Skin epidermis (tissue), 12 donors: Measurements from ENCODE around the gene ZNF112.
A peak's percentile ranks its signal among the peaks of the same experiment; 100 is the strongest.

ENCODE experiments used
- H3K27ac ChIP-seq, 21 experiments: fragments of 200-600 bp; sonication (generic) in 11 of 21; one replicate each; pipeline ENCODE4 v1.5.0; 2020; ENCODE audit warnings: mild to moderate bottlenecking in 3 of 21, inconsistent platforms in 2 of 21, moderate library complexity in 2 of 21
- H3K4me3 ChIP-seq, 7 experiments: fragments of 200-600 bp; sonication (generic) in 2 of 7; one replicate each; pipeline ENCODE4 v1.5.0; 2020; ENCODE audit warnings: inconsistent platforms in 2 of 7, mild to moderate bottlenecking in 2 of 7, moderate library complexity in 1 of 7

The ZNF112 gene

GRCh38 chr19:44303320-44303719 is 53.2 kb downstream of the ZNF112 start:
- H3K4me3 ChIP-seq = no peak overlapping the region
- peak overlapping the region in 1 of 21 experiments; percentile 10 for H3K27ac ChIP-seq

DNA sequence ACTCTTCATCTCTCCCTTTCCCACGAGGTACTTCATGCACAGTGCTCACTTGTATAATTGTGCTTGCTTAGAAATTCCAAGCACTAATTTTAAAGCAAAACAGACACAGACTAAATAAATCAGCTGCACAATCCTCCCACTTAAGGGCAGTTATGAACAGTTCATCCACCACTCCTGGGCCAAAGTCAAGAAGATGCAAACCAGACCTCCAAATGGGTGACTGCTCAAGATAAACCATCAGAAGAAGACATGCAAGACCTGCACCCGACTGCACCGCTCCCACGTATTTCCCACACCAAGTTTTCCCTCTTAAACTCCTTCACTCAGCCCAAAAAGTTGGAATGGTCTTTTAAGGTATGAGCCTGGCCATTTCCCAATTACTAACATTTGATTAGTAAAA is 71.5 kb downstream of the ZNF112 start:
- no peak overlapping the region for H3K27ac ChIP-seq
- no peak overlapping the region for H3K4me3 ChIP-seq

GRCh38 chr19:44282846-44283245 is 73.6 kb downstream of the ZNF112 start:
- no peak overlapping the region for H3K27ac ChIP-seq
- H3K4me3 ChIP-seq = no peak overlapping the region

- Histone ChIP-seq H3K4me3 (no peak overlapping the region), H3K27ac (no peak overlapping the region)
Measured at GRCh38 chr19:44280916-44281315, 75.6 kb downstream of the ZNF112 start.

- Histone ChIP-seq H3K27ac (no peak overlapping the region), H3K4me3 (no peak overlapping the region)
Measured at GRCh38 chr19:44278181-44278690, 78.2 kb downstream of the ZNF112 start.

- no peak overlapping the region for H3K27ac ChIP-seq
- H3K4me3 ChIP-seq = no peak overlapping the region
Measured at GRCh38 chr19:44277331-44277730, 79.1 kb downstream of the ZNF112 start.
